Activated T-cell treated with anti-CD3 and anti-CD28 coated beads for 24 hours (primary cell): ENCODE measurements around the gene GPRC5D.
A peak's percentile ranks its signal among the peaks of the same experiment; 100 is the strongest.

Experiments
- DNase-seq: peaks from one replicate; pipeline ENCODE4 v3.0.0-alpha.2; 2020; ENCODE audit warnings: low read depth

GPRC5D gene

GRCh38 chr12:12936983-12937491, 14.9 kb downstream of the GPRC5D start:
- DNase-seq = no peak

- DNase-seq = no peak
These were observed 17.4 kb downstream of the GPRC5D start for GRCh38 chr12:12934556-12934955.

GRCh38 chr12:12933742-12934141, 18.2 kb downstream of the GPRC5D start:
- no peak for DNase-seq

- DNase-seq = no peak
These were observed 21.2 kb downstream of the GPRC5D start for GRCh38 chr12:12930633-12931219.

GRCh38 chr12:12929696-12930095, 22.3 kb downstream of the GPRC5D start:
- DNase-seq = no peak

GRCh38 chr12:12927211-12928079, 24.5 kb downstream of the GPRC5D start:
- DNase-seq = no peak

- DNase-seq = no peak
These were observed 25.3 kb downstream of the GPRC5D start for GRCh38 chr12:12926571-12927071.

- DNase-seq = no peak
These were observed 26.6 kb downstream of the GPRC5D start for GRCh38 chr12:12925388-12925787.

GRCh38 chr12:12924169-12924568, 27.8 kb downstream of the GPRC5D start:
- DNase-seq = no peak

GRCh38 chr12:12922978-12923377, 29.0 kb downstream of the GPRC5D start:
- DNase-seq = no peak

GRCh38 chr12:12922191-12922616, 29.8 kb downstream of the GPRC5D start:
- DNase-seq = no peak

GRCh38 chr12:12919666-12920435, 32.1 kb downstream of the GPRC5D start:
- DNase-seq = no peak

GRCh38 chr12:12918781-12919389, 33.1 kb downstream of the GPRC5D start:
- DNase-seq = no peak

GRCh38 chr12:12917517-12917916, 34.5 kb downstream of the GPRC5D start:
- no peak for DNase-seq

GRCh38 chr12:12916135-12916944, 35.6 kb downstream of the GPRC5D start:
- DNase-seq = peak; percentile 80

- no peak for DNase-seq
These were observed 36.3 kb downstream of the GPRC5D start for GRCh38 chr12:12915656-12916055.

GRCh38 chr12:12912711-12913110, 39.3 kb downstream of the GPRC5D start:
- DNase-seq = no peak

GRCh38 chr12:12909995-12910420, 42.0 kb downstream of the GPRC5D start:
- no peak for DNase-seq

GRCh38 chr12:12909228-12909994, 42.6 kb downstream of the GPRC5D start:
- no peak for DNase-seq

- DNase-seq = no peak
These were observed 43.3 kb downstream of the GPRC5D start for GRCh38 chr12:12908711-12909110.
